GM18858 (cell line): ENCODE results near the gene RPAP2.
"Not testable (repeated sequence)": the region's sequence is repeated elsewhere in the genome, so short reads cannot be mapped to it uniquely, and the experiment has no call there.

ENCODE experiments used
- ATAC-seq: cut with Tn5 transposase; IDR thresholded peaks from one replicate; pipeline ENCODE4 v1.9.1; 2021; ENCODE audit not compliant: unreplicated experiment

The RPAP2 gene

DNA sequence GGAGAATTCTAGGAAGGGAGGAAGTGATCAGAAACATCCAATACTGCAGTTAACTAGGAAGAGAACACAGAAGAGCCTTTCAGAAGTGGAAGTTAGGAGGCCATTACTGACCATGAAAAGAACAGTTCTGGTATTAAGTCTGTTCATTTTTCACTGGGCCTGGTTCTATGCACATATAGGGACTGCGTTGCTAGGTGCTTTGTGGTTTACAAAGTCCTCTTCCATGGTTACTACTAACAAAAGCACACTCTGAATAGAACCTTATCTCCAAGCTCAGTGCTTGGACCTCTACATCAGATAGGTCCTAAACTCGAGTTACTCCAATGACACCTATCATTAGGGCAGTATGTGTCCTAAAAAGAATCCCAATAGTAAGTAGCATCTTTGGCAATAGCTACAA lies 75.4 kb downstream of the RPAP2 start:
- no peak for ATAC-seq

DNA sequence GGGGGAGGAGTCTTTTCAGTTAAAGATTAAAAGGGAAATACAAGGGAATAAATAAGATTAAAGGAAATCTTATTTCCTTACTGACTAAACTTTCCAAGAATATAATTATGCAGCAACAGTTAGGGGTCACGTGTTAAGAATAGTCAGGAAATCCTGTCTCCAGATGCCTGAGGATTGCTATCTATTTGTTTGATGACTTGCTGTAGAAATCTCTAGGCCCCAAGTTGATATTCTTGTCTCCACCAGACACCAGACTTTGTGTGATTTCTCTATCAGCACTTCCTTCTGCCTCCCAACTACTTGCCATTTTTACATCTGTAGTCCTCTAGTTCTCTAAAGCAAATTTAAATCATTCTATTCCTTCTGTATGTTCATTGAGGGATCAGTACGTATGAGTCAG lies 77.5 kb downstream of the RPAP2 start:
- ATAC-seq, result no peak

DNA sequence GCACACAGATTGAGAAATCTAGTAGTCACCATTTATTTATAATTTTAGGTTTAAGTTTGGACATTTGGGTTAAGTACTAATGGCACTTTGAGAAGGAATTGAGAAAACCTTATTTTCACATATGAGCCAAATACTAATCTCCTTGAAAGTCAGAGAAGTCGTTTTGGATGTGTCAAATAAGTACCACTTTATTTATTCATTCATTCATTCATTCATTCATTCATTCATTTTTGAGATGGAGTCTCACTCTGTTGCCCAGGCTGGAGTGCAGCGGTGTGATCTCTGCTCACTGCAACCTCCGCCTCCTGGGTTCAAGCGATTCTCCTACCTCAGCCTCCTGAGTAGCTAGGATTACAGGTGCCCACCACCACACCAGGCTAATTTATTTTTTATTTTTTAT lies 79.1 kb downstream of the RPAP2 start:
- ATAC-seq, result not testable (repeated sequence)

DNA sequence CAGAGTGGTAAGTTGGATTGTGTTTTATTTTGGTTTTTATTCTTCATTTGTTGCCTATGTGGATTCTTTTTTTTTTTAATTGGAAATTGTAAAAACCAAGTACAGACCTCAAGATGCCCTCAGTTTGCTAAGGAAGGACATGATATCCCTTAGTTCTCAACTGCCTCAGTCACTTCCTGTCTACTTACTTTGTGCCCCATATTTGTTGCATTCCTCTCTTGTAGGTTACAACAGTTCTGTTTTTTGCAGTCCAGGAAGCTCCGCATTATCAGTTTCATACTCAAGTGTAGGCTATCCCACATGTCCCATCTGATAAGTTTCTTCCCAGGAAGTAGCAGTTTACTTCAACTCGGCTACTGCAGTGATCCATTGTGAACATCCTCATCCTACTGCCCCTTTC lies 82.0 kb downstream of the RPAP2 start:
- ATAC-seq, result no peak

GRCh38 chr1:92393966-92394365 lies 95.1 kb downstream of the RPAP2 start:
- not testable (repeated sequence) for ATAC-seq

DNA sequence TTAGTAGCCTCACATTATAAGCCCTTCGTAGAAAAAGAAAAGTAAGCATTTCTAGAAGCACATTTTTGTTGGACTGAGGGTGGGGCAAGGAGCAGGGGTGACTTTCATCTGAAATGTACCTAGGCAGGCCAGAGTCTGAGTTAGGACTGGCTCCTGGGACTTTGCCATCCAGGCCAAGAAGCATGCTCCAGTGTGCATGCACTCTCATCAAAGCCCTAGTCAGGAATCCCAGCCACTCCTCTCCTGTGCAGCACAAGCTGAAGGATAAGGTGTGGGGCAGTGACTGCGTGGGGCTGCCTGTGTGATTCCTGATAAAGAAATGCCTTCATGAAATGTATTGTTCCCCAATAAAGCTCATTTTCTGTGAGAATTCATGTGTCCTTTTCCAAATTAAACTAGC lies 99.7 kb downstream of the RPAP2 start:
- ATAC-seq, result no peak

- peak; percentile 89 for ATAC-seq
Measured at GRCh38 chr1:92399076-92399475, 100.2 kb downstream of the RPAP2 start.

DNA sequence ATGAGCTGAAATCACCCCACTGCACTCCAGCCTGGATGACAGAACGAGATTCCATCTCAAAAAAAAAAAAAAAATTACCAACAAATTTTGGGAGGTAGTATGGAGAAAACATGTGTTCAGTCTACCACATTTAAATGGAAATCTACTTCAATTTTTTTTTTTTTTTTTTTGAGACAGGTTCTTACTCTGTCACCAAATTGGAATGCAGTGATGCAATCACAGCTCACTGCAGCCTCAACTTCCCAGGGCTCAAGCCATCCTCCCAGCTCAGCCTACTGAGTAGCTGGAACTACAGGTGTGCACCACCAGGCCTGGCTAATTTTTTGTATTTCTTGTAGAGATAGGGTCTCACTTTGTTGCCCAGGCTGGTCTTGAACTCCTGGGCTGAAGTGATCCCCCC lies 105.8 kb downstream of the RPAP2 start:
- no peak for ATAC-seq

DNA sequence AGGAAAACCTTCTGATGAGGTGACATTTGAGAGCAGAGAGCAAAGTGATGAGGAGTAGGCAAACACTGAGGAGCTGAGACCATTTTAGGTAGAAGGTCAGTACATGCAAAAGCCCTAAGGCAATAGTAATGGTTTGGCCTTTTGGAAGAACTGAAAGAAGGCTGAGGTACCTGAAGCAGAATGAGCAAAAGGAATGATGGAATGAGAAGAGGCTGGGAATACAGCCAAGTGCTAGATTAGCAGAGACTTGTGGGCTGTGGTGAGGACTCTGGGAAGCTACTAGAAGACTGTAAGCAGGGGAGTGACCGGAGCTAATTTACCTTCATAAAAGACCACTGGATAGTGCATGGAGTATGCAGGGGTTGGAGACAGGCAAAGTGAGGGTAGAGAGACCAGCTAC lies 110.0 kb downstream of the RPAP2 start:
- ATAC-seq, result no peak

DNA sequence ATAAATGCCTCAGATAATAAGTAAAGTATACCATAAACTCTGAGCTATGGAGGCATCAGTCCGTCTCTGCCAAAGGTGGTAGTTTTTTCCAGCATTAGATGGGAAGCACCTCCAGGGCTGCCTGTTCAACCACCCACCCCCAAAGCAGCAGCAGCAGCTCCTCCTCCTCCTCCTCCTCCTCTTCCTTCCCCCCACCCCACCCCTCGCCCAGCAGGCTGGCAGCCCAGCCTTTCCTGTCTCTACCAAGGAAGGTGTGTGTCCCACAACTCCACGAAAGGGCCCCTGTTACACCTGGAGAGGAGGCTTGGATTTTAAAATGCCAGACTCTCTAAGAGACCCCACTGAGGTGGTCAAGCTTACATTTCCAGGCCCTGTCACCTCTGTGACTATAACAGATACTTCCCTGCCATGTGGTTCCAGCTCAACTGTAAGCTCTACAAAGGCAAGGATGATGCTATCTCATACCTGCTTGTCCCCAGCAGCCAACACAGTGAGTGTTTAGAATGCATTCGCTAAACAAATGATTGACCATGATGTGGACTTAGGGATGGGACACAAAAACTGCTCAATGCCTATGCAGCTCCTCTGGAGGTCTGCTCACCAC lies 111.2 kb downstream of the RPAP2 start:
- ATAC-seq, result no peak

GRCh38 chr1:92410706-92411105 lies 111.8 kb downstream of the RPAP2 start:
- ATAC-seq, result no peak

DNA sequence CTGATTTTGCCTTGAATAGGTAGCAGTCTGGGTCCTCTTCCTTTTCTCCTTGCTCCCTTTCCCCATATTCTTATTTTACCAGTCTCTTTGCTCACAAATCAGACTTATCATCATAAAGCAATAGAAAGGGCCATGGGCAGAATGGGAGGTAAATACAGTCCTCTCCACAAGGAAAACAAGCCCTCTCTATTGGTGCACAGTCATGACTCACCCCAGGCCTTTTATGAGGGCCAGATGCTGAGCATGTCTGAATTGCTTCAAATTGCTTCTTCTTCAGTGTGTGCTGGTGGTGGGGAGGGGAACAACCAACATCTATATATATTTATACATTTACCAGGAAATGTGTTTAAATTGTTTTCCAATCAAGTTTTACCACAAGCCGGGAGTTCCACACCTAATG lies 112.7 kb downstream of the RPAP2 start:
- ATAC-seq, result no peak

DNA sequence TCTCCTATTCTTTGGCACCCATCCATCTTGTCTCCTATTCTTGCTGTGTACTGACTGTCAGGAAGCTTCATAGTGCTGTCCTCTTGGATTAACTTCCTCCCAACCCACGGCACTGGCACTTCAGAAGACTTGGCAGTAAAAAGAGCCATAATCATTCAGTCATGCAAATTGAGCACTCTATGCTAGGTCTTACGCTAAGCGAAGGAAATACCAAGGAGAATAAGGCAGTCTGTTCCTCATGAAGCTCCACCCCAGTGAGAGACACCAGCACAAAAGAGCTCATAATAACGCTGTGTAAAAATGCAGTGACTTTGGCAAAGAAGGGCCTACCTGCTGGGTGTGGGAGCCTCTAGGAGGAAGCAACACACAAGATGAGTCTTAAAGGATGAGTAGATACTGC lies 120.8 kb downstream of the RPAP2 start:
- ATAC-seq, result no peak

DNA sequence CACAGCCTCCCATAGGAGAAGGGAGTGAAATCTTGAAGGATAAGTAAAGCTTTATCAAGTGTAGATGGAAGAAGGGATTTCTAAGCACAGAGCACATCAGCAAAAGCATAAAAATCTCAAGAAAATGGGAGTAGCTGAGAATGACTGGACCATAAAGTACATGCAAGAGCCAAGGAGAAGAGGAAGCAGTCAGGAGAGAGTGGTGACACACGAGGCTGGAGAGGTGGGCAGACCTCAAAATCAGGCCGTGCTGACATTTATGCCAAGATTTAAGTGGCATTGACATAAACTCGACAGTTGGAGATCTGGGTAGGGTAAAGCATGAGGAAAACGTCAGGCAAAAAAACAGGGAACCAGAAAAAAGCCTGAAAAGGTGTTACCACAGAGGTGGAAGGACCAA lies 125.5 kb downstream of the RPAP2 start:
- ATAC-seq, result no peak

DNA sequence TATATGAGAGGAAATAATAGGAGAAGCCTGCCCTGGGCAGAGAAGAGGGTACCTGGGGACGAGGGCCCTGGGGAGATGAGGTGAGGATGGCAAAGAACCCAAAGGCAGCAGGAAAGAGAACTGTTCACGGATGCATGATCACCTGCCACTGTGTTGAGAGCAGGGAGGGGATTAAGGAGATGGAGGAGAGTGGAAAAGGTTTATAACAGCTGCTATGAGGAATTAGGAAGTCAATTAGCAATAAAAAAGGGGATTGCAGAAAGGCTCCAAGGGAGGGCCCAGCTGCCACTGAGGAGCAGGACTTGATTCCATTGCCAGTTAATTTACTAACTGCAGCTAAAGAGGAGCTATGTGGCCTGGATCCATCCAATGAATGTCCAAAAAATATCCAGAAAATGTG lies 126.8 kb downstream of the RPAP2 start:
- ATAC-seq, result no peak

- no peak for ATAC-seq
Measured at GRCh38 chr1:92430030-92430429, 131.2 kb downstream of the RPAP2 start.

GRCh38 chr1:92434572-92434971 lies 135.7 kb downstream of the RPAP2 start:
- not testable (repeated sequence) for ATAC-seq

GRCh38 chr1:92439291-92439690 lies 140.4 kb downstream of the RPAP2 start:
- no peak for ATAC-seq

DNA sequence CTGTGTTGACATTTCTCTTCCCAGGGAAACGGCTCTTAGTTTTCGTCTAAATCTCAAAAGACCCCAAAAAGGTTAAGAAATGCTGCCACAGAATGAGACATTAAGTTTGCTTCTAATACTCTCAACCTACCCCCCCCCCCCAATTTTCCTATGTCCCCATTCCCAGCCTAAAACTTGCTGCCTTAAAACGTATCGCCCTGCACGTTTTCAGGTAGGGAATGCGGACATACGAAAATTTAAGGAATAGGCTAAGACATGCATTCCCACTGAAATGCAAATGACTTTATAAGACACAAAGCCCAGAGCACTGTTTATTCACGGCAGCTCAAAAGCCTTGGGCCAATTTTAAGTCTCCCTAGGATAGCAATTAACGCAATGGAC lies 142.4 kb downstream of the RPAP2 start:
- no peak for ATAC-seq

GRCh38 chr1:92441697-92442342 lies 143.0 kb downstream of the RPAP2 start:
- ATAC-seq, result no peak

DNA sequence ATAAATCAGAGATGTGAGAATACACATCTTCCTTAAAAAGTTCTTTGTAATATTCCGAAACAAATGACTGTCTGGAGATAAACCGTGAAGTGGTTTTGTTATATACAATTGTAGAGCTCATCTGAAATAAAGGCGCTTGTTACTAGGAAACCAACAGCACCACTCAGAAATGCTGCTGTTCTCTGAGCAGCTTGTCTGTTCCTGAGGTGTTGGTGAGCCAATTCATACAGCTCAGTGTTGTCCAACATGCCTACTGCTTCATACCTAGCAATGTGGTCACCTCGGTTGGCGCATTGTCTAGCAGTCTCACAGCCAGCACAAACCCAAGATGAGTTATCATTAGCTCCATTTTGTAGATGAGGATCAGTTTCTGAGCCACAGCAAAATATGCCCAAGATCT lies 143.5 kb downstream of the RPAP2 start:
- no peak for ATAC-seq

GRCh38 chr1:92443893-92444292 lies 145.0 kb downstream of the RPAP2 start:
- ATAC-seq, result no peak

GRCh38 chr1:92444351-92444750 lies 145.5 kb downstream of the RPAP2 start:
- ATAC-seq, result no peak
